Spinal cord (tissue), 10 donors: ENCODE results near the gene MID1. TPM values are rescaled to one million over a fixed set of nuclear protein-coding genes. Genes with fewer than 3 reads are reported as not detected.

Experiments used
- DNase-seq, 6 donors: peaks; one replicate each; pipeline versions ENCODE4 v3.0.0 to v3.0.0-alpha.2; 2013 to 2015; ENCODE audit warnings: low spot score in 6 of 6, low read depth in 4 of 6
- H3K27ac ChIP-seq: one replicate; pipeline ENCODE4 v1.5.1; 2013; ENCODE audit warnings: low read depth, low read length, control low read depth
- H3K27me3 ChIP-seq: one replicate; pipeline ENCODE4 v1.6.1; 2013; ENCODE audit warnings: low read length; ENCODE audit not compliant: control insufficient read depth, insufficient read depth
- H3K36me3 ChIP-seq: one replicate; pipeline ENCODE4 v1.6.1; 2013; ENCODE audit warnings: low read length; ENCODE audit not compliant: control insufficient read depth, insufficient read depth
- H3K4me1 ChIP-seq: one replicate; pipeline ENCODE4 v1.6.1; 2013; ENCODE audit warnings: low read length; ENCODE audit not compliant: control insufficient read depth, insufficient read depth
- H3K4me3 ChIP-seq: one replicate; pipeline ENCODE4 v1.5.1; 2013; ENCODE audit warnings: low read depth, low read length, control low read depth
- H3K9me3 ChIP-seq: one replicate; pipeline ENCODE4 v1.6.1; 2013; ENCODE audit warnings: low read length; ENCODE audit not compliant: control insufficient read depth, insufficient read depth
- WGBS: methylation state at CpG from one replicate; pipeline ENCODE4 v1.1.5; 2013; ENCODE audit warnings: missing lambda C conversion rate; ENCODE audit not compliant: insufficient coverage; 5-methylcytosine and 5-hydroxymethylcytosine counted together
- polyA plus RNA-seq, 2 donors: library from polyadenylated mRNA; unstranded; fragments of 120-200 nt; gene quantifications; one replicate each; pipeline ENCODE4 v1.2.1, GENCODE V29; 2013; ENCODE audit not compliant: insufficient read length in 2 of 2
- total RNA-seq, 2 donors: library from RNA; depleted of rRNA in 1 of 2; stranded (reverse); fragments of 120-200 nt in 1 of 2; fragments of >200 nt in 1 of 2; gene quantifications; one replicate each; pipeline versions ENCODE4 v1.2.3 to v1.2.4, GENCODE V29; 2013 to 2014
- donor health status: healthy.

Gene MID1
- total and polyA plus RNA-seq, 4 donors, result 6.2 to 22.7 (median 9.5) TPM

DNA sequence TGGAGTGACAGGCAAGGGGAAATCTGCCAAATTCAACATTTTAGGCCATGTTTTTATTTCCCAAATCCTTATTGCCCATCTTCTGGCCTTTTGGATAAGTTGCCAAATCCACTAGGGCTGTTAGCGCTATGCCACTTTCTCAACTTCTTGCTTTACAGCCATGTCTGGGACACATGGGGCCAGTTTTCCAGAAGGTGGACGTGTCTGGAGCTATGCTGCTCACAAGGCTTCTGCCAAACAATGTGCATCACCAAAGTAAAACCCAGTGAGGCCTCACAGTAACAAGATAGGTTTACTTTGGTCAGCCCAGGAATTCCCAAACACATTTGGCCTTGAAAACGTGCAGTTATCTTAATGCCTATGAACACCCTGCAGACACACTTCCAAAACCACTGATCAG lies 142.9 kb downstream of the MID1 start:
- DNase-seq, result no peak
- WGBS, result 64% methylated on average over 2 of the region's 3 CpGs
- no peak overlapping the region for H3K4me3 ChIP-seq
- H3K27ac ChIP-seq, result no peak overlapping the region
- no peaks in the 10 kb centered on the region for H3K36me3 ChIP-seq
- H3K4me1 ChIP-seq, result no peaks in the 10 kb centered on the region
- H3K27me3 ChIP-seq, result peaks cover 2% of the 10 kb centered on the region
- peaks cover 2% of the 10 kb centered on the region for H3K9me3 ChIP-seq

DNA sequence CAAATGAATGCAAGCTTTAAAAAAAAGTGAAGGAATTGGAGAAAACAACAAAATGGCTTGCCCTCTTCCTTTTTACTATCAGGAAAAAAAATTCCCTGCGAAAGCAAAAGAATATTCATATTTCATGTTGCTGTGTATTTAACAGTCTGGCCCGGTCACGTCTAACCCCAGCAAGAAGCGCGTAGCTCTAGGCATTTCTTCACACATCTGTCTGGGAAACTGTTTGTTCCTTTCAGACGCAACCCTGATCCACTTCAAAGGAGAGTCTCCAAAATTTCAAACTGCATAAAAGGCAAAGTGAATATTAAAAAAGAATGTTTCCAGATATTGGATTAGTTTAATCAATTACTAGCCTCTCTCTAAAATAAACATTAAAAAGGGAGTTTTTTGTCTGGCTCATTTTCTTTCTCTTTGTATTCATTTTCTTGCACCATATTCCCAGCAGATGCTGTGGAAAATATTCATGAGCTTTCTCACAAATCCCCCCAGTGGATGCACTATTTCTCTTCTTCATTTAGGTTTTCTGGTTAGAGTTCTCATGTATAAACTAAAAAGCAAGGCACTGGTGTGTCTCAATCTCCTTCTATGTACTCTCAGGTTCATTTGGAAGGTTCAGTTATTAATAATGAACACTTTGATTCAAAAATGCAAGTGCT lies 145.3 kb downstream of the MID1 start:
- no peaks in the 10 kb centered on the region for H3K36me3 ChIP-seq
- peak in 2 of 6 donors; percentile 22 to 35 for DNase-seq
- H3K4me3 ChIP-seq, result no peak overlapping the region
- no peak overlapping the region for H3K27ac ChIP-seq
- H3K9me3 ChIP-seq, result peaks cover 2% of the 10 kb centered on the region
- H3K27me3 ChIP-seq, result peaks cover 2% of the 10 kb centered on the region
- no peaks in the 10 kb centered on the region for H3K4me1 ChIP-seq
- WGBS, result 60% methylated on average over 2 of the region's 6 CpGs

DNA sequence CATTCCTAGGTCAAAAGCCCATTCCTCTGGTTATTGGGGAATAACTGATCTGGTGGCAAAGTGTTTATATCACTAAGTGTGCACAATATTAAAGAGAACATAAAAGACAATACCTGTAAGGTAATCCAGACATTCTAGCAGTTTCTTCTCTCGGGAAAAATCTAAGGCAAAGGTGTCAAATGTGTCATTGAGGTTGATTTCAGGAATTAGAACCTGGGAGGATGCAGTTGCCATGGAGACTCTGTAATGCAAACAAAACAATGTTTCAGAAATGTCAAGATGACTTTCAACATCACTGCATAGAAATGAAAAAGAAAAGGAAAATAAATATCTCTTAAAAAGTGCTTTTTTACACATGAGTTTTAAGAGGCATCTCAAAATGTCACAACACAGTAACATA lies 145.9 kb downstream of the MID1 start:
- no CpG with 5 or more reads among the region's 1 CpG for WGBS
- Histone ChIP-seq H3K36me3 (no peaks in the 10 kb centered on the region), H3K4me1 (no peaks in the 10 kb centered on the region), H3K27ac (no peak overlapping the region), H3K9me3 (no peaks in the 10 kb centered on the region), H3K4me3 (no peak overlapping the region), H3K27me3 (peaks cover 2% of the 10 kb centered on the region)
- peak in 1 of 6 donors; percentile 17 for DNase-seq

DNA sequence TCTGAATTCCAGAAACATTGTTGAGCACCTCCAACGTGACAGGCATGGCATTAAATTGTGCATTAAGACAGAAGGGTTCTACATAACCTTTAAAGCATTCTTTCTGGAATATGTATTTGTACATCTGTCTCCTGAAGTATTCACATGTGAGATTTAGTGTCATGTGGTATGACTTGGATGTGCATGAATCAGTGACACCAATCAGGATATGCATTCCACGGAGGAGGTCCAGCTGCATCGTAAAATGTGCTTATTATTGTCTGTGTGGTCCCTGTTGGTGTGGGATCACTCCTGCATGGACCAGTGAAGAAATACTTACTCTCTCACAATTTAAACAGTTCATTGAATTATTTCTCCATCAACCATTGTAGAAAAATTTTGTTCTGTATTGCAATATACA lies 149.0 kb downstream of the MID1 start:
- no CpG with 5 or more reads among the region's 3 CpGs for WGBS
- Histone ChIP-seq H3K27me3 (no peaks in the 10 kb centered on the region), H3K9me3 (no peaks in the 10 kb centered on the region), H3K27ac (no peak overlapping the region), H3K36me3 (no peaks in the 10 kb centered on the region), H3K4me3 (no peak overlapping the region), H3K4me1 (no peaks in the 10 kb centered on the region)
- DNase-seq, result no peak

DNA sequence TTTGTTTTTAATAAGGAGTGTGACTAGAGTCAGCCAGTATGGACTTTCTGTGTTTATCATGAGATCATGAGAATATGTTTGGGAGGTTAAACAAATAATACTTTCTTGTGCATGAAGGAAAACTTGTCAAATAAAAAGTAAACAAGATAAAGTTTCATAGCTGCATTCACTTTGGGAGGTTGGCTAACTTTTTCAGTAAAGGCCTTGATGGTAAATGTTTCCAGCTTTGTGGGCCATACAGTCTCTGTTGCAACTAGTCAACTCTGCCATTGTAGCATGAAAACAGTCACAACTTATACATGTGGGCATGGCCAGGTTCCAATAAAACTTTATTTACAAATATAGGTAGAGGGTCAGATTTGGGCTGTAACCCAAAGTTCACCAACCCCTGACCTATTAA lies 150.4 kb downstream of the MID1 start:
- no peak overlapping the region for H3K4me3 ChIP-seq
- no peaks in the 10 kb centered on the region for H3K9me3 ChIP-seq
- H3K4me1 ChIP-seq, result no peaks in the 10 kb centered on the region
- H3K27ac ChIP-seq, result no peak overlapping the region
- H3K36me3 ChIP-seq, result no peaks in the 10 kb centered on the region
- H3K27me3 ChIP-seq, result no peaks in the 10 kb centered on the region
- DNase-seq, result no peak

DNA sequence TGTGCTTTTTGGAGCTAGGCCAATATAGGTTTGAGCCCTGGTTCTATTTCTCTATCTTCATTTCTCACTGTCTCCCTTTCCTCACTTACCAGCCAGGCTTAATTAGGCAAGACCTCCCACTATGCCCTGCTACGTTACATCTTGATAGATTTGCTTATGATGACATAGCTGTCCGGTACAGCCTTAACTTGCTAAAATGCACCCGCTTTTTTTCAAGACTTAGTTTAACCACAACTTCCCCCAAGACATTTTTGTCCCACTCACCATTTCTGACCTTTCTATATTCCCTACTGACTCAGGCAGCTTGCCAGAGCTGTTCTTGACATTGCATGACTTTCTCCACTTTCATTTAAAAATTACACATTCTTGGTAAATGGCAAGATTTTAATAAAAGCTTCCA lies 152.6 kb downstream of the MID1 start:
- Histone ChIP-seq H3K4me3 (no peak overlapping the region), H3K4me1 (no peaks in the 10 kb centered on the region), H3K9me3 (no peaks in the 10 kb centered on the region), H3K36me3 (no peaks in the 10 kb centered on the region), H3K27me3 (no peaks in the 10 kb centered on the region), H3K27ac (no peak overlapping the region)
- WGBS, result 64% methylated on average over 3 of the region's 3 CpGs
- DNase-seq, result no peak

DNA sequence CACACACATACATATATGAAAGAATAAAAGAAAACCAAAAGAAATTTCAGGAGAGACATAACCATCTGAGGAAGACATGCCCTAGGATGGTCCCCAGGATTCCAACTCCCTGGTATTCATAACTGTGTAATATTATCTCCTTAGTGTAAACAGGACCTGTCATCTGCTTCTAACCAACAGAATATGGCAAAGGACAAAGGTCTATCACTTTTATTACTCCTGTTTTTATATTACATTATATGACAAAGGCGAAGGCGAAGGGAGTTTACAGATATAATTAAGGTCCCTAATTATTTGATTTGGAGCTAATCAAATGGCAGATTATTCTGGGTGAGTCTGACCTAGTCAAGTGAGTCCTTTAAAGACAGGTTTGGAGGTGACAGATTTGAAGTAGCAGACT lies 155.1 kb downstream of the MID1 start:
- no peak overlapping the region for H3K4me3 ChIP-seq
- no peak overlapping the region for H3K27ac ChIP-seq
- H3K4me1 ChIP-seq, result no peaks in the 10 kb centered on the region
- DNase-seq, result no peak
- H3K9me3 ChIP-seq, result no peaks in the 10 kb centered on the region
- H3K27me3 ChIP-seq, result no peaks in the 10 kb centered on the region
- H3K36me3 ChIP-seq, result no peaks in the 10 kb centered on the region
- WGBS, result no CpG with 5 or more reads among the region's 2 CpGs

DNA sequence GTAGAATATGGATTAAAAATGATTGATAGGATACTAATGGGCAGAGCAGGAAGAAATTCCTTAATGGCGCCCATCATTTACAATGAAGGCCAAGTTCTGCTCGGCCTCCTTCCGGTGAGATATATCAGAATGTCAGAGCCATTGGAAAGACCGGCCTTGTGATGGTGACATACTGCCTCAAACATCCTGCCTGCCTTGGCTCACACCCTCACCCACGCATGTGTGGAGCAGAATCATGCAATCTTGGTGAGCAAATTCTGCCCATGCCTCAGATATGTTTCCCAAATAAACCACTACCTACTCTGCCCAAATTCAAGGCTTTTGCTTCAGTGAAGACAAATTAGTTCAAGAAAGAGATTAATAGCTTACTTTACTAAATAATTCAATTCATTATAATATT lies 163.3 kb downstream of the MID1 start:
- DNase-seq, result no peak
- Histone ChIP-seq H3K9me3 (no peaks in the 10 kb centered on the region), H3K4me1 (no peaks in the 10 kb centered on the region), H3K27me3 (no peaks in the 10 kb centered on the region), H3K27ac (no peak overlapping the region), H3K4me3 (no peak overlapping the region), H3K36me3 (no peaks in the 10 kb centered on the region)
- 87% methylated on average over 5 of the region's 5 CpGs for WGBS

DNA sequence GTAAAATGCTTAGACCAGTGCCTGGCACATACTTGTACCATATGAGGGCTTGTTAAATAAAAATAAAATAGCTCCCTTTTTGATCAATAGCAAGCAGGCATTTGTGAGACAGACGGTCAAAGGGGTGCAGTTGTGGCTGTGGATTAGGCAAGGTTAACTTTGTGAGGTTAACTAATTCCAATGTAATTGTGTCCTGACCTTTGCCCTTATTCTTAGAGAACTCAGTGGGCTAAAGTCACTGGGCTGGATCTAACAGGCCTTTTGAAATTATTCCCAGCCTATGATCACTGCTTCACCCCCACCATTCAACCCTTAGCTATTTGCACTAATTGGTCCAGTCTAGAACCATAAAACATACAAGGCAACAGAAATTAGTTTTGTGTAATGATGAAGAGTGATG lies 166.4 kb downstream of the MID1 start:
- Histone ChIP-seq H3K4me1 (no peaks in the 10 kb centered on the region), H3K27me3 (no peaks in the 10 kb centered on the region), H3K9me3 (no peaks in the 10 kb centered on the region), H3K4me3 (no peak overlapping the region), H3K27ac (no peak overlapping the region), H3K36me3 (no peaks in the 10 kb centered on the region)
- WGBS, result no CpG with 5 or more reads among the region's 1 CpG
- DNase-seq, result no peak

DNA sequence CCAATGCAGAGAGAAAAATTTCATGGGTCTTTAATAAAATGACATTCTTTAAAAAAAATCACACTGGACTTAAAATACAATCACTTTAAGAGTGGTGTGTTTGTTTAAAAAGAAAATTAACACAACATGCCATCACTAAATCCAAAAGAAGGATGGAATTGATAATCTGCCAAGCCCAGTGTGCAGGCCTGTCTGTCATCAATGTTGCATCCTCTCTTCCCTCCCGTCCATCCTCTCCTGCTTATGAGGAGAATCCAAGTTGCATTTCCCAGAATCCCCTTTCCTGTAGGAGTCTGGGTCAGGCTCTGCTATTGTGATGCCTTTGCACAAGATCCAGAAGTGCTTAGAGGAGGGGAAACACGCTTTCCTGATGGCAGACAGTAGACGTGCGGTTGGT lies 169.4 kb downstream of the MID1 start:
- H3K27ac ChIP-seq, result no peak overlapping the region
- 33% methylated on average over 1 of the region's 4 CpGs for WGBS
- H3K36me3 ChIP-seq, result no peaks in the 10 kb centered on the region
- H3K9me3 ChIP-seq, result no peaks in the 10 kb centered on the region
- H3K4me3 ChIP-seq, result no peak overlapping the region
- no peak for DNase-seq
- no peaks in the 10 kb centered on the region for H3K27me3 ChIP-seq
- H3K4me1 ChIP-seq, result no peaks in the 10 kb centered on the region
